ENCODE results near the gene SIGLEC5.
"Not testable (repeated sequence)": the region's sequence is repeated elsewhere in the genome, so short reads cannot be mapped to it uniquely, and the experiment has no call there.

Gene SIGLEC5, protein sequence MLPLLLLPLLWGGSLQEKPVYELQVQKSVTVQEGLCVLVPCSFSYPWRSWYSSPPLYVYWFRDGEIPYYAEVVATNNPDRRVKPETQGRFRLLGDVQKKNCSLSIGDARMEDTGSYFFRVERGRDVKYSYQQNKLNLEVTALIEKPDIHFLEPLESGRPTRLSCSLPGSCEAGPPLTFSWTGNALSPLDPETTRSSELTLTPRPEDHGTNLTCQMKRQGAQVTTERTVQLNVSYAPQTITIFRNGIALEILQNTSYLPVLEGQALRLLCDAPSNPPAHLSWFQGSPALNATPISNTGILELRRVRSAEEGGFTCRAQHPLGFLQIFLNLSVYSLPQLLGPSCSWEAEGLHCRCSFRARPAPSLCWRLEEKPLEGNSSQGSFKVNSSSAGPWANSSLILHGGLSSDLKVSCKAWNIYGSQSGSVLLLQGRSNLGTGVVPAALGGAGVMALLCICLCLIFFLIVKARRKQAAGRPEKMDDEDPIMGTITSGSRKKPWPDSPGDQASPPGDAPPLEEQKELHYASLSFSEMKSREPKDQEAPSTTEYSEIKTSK

DNA sequence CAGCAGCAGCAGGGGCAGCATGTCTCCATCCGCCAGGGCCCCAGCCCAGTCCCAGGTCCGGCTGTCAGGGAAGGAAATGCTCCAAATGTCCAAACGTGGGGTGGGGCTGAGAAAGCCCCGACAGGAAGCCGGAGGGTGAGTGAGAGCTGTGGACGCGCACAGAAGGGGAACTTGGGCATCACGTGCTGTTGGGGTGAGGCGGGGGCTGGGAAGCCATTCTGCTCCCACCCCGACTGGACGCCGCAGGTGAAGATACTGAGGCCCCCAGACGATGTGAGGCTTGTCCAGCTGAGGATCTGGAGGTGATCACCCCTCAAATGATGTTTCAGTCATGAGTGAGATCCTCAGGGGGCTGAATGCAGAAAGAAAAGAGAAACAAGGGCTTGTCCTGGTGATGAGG, at the start of gene SIGLEC5:
SIGLEC5 (minus strand) TSS at position 87 of the 400 bp plus-strand sequence; CDS start at position 21, 66 bp downstream.
- not testable (repeated sequence) for H3K4me1 ChIP-seq (ENCODE audit: insufficient read depth, insufficient read length); H3K36me3 ChIP-seq (ENCODE audit: insufficient read depth, insufficient read length, low read length); DNase-seq (ENCODE audit: low read depth, low spot score); H3K9ac ChIP-seq (ENCODE audit: insufficient read length, low read depth); H3K9me3 ChIP-seq (ENCODE audit: insufficient read depth, low read length); H3K4me3 ChIP-seq (ENCODE audit: insufficient read length, low read depth); H3K27me3 ChIP-seq (ENCODE audit: insufficient read depth, insufficient read length)

DNA sequence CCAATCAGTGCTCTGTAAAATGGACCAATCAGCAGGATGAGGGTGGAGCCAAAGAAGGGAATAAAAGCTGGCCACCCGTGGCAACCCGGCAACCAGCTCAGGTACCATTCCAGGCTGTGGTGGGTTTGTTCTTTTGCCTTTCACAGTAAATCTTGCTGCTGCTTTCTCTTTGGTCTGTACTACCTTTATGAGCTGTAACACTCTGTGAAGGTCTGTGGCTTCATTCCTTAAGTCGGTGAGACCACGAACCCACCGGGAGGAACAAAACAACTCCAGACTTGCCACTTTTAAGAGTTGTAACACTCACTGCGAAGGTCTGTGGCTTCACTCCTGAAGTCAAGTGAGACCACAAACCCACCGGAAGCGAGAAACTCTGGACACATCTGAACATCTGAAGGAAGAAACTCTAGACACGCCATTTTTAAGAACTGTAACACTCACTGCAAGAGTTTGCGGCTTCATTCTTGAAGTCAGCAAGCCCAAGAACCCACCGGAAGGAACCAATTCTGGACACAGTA, 46.4 kb upstream of the SIGLEC5 start:
- H3K4me1 ChIP-seq (ENCODE audit: insufficient read depth, insufficient read length) = no peaks in the 10 kb centered on the region
- H3K4me3 ChIP-seq (ENCODE audit: insufficient read length, low read depth) = no peak overlapping the region
- no peak overlapping the region for H3K9ac ChIP-seq (ENCODE audit: insufficient read length, low read depth)
- no peaks in the 10 kb centered on the region for H3K27me3 ChIP-seq (ENCODE audit: insufficient read depth, insufficient read length)
- H3K36me3 ChIP-seq (ENCODE audit: insufficient read depth, insufficient read length, low read length) = no peaks in the 10 kb centered on the region
- TF ChIP-seq YY1 (IDR thresholded peaks at IDR 0.05; ENCODE audit: insufficient read depth, insufficient read length) (no peak), SUZ12 (IDR thresholded peaks at IDR 0.05; ENCODE audit: extremely low read depth, insufficient read depth, insufficient read length) (no peak), ZNF274 (IDR thresholded peaks at IDR 0.05; ENCODE audit: low read depth, low read length) (no peak)
- DNase-seq (ENCODE audit: low read depth, low spot score) = no peak
- peaks cover 4% of the 10 kb centered on the region for H3K9me3 ChIP-seq (ENCODE audit: insufficient read depth, low read length)

DNA sequence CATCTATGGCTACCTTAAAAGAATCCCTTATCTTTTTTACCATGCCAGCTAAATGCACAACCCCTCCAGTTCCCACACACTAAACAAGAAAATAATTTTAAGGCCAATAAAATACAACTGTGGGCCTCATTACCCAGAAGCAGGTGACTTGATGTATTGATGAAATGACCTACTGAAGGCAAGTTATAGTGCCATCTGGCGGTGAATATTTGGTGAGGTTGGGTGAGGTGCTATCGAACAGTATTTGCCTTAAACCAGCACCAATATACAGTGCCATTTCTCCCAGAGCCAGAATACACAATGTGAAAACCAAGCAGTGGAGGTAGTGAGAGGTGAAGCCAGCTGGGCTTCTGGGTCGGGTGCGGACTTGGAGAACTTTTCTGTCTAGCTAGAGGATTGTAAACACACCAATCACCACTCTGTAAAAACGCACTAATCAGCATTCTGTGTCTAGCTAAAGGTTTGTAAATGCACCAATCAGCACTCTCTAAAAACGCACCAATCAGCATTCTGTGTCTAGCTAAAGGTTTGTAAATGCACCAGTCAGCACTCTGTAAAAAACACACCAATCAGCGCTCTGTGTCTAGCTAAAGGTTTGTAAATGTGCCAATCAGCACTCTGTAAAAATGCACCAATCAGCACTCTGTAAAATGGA, 45.8 kb upstream of the SIGLEC5 start:
- not testable (repeated sequence) for H3K4me1 ChIP-seq (ENCODE audit: insufficient read depth, insufficient read length); H3K9ac ChIP-seq (ENCODE audit: insufficient read length, low read depth); H3K27me3 ChIP-seq (ENCODE audit: insufficient read depth, insufficient read length); H3K36me3 ChIP-seq (ENCODE audit: insufficient read depth, insufficient read length, low read length); H3K9me3 ChIP-seq (ENCODE audit: insufficient read depth, low read length); H3K4me3 ChIP-seq (ENCODE audit: insufficient read length, low read depth); DNase-seq (ENCODE audit: low read depth, low spot score)

DNA sequence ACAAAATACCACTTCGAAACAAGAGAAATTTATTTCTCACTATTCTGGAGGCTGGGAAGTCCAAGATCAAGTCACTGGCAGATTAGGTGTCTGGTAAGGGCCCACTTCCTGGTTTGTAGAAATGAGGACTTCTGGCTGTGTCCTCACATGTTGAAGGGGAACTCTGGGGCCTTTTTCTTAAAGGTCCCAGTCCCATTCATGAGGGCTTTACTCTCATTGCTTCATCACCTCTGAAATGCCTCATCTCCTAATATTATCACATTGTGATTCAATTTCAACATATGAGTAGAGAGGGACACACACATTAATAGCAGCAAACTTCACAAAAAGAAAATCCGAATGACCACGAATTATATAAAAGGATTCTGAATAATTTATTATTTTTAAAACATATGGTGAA, 38.0 kb upstream of the SIGLEC5 start:
- Histone ChIP-seq H3K9ac (ENCODE audit: insufficient read length, low read depth) (no peak overlapping the region), H3K4me1 (ENCODE audit: insufficient read depth, insufficient read length) (no peaks in the 10 kb centered on the region), H3K4me3 (ENCODE audit: insufficient read length, low read depth) (no peak overlapping the region), H3K36me3 (ENCODE audit: insufficient read depth, insufficient read length, low read length) (no peaks in the 10 kb centered on the region), H3K27me3 (ENCODE audit: insufficient read depth, insufficient read length) (no peaks in the 10 kb centered on the region), H3K9me3 (ENCODE audit: insufficient read depth, low read length) (peaks cover 5% of the 10 kb centered on the region)
- TF ChIP-seq SUZ12 (IDR thresholded peaks at IDR 0.05; ENCODE audit: extremely low read depth, insufficient read depth, insufficient read length) = no peak
- TF ChIP-seq ZNF274 (IDR thresholded peaks at IDR 0.05; ENCODE audit: low read depth, low read length) = no peak
- TF ChIP-seq YY1 (IDR thresholded peaks at IDR 0.05; ENCODE audit: insufficient read depth, insufficient read length) = no peak
- no peak for DNase-seq (ENCODE audit: low read depth, low spot score)

DNA sequence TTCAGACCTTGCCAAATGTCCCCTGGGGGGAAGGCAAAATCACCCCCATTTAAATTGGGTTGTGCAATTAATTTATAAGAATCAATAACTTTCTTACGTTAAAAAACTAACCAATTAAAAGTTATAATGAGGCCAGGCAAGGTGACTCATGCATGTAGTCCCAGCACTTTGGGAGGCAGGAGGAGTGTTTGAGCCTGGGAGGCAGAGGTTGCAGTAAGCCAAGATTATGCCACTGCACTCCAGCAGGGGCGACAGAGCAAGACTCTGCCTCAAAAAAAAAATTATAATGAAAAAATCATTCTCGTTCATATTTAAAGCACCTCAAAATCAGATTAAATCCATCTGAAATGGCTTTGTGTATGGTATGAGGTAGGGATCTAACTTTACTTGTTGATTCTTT, 34.8 kb upstream of the SIGLEC5 start:
- no peak for TF ChIP-seq ZNF274 (IDR thresholded peaks at IDR 0.05; ENCODE audit: low read depth, low read length)
- TF ChIP-seq SUZ12 (IDR thresholded peaks at IDR 0.05; ENCODE audit: extremely low read depth, insufficient read depth, insufficient read length) = no peak
- no peak for TF ChIP-seq YY1 (IDR thresholded peaks at IDR 0.05; ENCODE audit: insufficient read depth, insufficient read length)
- no peaks in the 10 kb centered on the region for H3K27me3 ChIP-seq (ENCODE audit: insufficient read depth, insufficient read length)
- H3K4me1 ChIP-seq (ENCODE audit: insufficient read depth, insufficient read length) = no peaks in the 10 kb centered on the region
- no peak overlapping the region for H3K9ac ChIP-seq (ENCODE audit: insufficient read length, low read depth)
- H3K9me3 ChIP-seq (ENCODE audit: insufficient read depth, low read length) = peaks cover 5% of the 10 kb centered on the region; the same call in 1 of the 2 replicates
- H3K36me3 ChIP-seq (ENCODE audit: insufficient read depth, insufficient read length, low read length) = no peaks in the 10 kb centered on the region
- H3K4me3 ChIP-seq (ENCODE audit: insufficient read length, low read depth) = no peak overlapping the region
- DNase-seq (ENCODE audit: low read depth, low spot score) = no peak

DNA sequence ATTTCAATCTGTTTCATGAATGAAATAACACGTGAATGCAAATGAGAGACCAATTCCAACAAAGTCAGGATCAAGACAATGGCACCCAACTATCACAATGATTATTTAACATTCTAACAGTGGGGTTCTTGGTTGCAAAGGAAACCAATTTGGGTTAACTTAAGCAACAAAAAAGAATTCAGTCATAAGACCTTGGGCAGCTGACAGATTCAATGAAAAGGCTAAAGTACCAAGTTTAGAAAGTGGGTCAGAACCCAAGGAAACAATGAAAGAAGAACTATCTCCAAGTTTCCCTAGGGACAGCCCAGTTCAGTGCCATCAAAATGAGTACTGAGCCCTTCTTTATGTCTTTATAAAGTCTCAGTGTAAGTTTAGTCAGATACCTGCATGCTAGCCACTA, 33.9 kb upstream of the SIGLEC5 start:
- H3K27me3 ChIP-seq (ENCODE audit: insufficient read depth, insufficient read length) = no peaks in the 10 kb centered on the region
- TF ChIP-seq ZNF274 (IDR thresholded peaks at IDR 0.05; ENCODE audit: low read depth, low read length) (no peak), YY1 (IDR thresholded peaks at IDR 0.05; ENCODE audit: insufficient read depth, insufficient read length) (no peak), SUZ12 (IDR thresholded peaks at IDR 0.05; ENCODE audit: extremely low read depth, insufficient read depth, insufficient read length) (no peak)
- H3K4me1 ChIP-seq (ENCODE audit: insufficient read depth, insufficient read length) = no peaks in the 10 kb centered on the region
- no peak overlapping the region for H3K4me3 ChIP-seq (ENCODE audit: insufficient read length, low read depth)
- H3K9me3 ChIP-seq (ENCODE audit: insufficient read depth, low read length) = peaks cover 5% of the 10 kb centered on the region; the same call in 1 of the 2 replicates
- H3K9ac ChIP-seq (ENCODE audit: insufficient read length, low read depth) = no peak overlapping the region
- DNase-seq (ENCODE audit: low read depth, low spot score) = no peak
- no peaks in the 10 kb centered on the region for H3K36me3 ChIP-seq (ENCODE audit: insufficient read depth, insufficient read length, low read length)

DNA sequence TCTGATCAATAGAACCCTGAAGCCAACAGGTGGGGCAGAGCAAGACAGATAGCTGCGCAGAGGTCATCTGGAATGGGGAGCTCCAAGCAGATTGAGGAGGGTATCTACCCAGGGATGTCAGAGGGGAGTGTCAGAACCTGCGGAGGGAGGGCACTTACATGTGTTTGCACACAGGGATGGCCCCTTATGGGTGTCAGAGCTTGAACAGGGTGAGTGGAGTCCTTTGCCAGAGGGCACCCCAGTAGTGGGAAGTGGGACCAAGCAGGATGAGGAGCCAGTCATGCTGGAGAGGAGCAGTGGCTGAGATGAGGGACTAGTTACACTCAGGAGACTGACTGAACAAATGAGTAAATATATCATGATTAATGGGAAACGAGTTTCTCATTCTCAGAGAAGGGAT, 33.4 kb upstream of the SIGLEC5 start:
- TF ChIP-seq YY1 (IDR thresholded peaks at IDR 0.05; ENCODE audit: insufficient read depth, insufficient read length) = no peak
- no peak for TF ChIP-seq SUZ12 (IDR thresholded peaks at IDR 0.05; ENCODE audit: extremely low read depth, insufficient read depth, insufficient read length)
- TF ChIP-seq ZNF274 (IDR thresholded peaks at IDR 0.05; ENCODE audit: low read depth, low read length) = no peak
- H3K9ac ChIP-seq (ENCODE audit: insufficient read length, low read depth) = no peak overlapping the region

More for the DNA sequence above, 33.4 kb upstream of the SIGLEC5 start:
- Histone ChIP-seq H3K27me3 (ENCODE audit: insufficient read depth, insufficient read length) (no peaks in the 10 kb centered on the region), H3K9me3 (ENCODE audit: insufficient read depth, low read length) (peaks cover 5% of the 10 kb centered on the region; the same call in 1 of the 2 replicates), H3K36me3 (ENCODE audit: insufficient read depth, insufficient read length, low read length) (no peaks in the 10 kb centered on the region), H3K4me3 (ENCODE audit: insufficient read length, low read depth) (no peak overlapping the region), H3K4me1 (ENCODE audit: insufficient read depth, insufficient read length) (no peaks in the 10 kb centered on the region)
- DNase-seq (ENCODE audit: low read depth, low spot score) = no peak
